ENCODE data around the gene MAP3K2.

Gene MAP3K2

GRCh38 chr2:127313406-127313805 is 74.4 kb downstream of the MAP3K2 start:
- no peak for DNase-seq (ENCODE audit: extremely low read depth, low read depth)
- no peak for TF ChIP-seq CTCF (IDR thresholded peaks at IDR 0.05; ENCODE audit: low read depth, low read length)

- no peak for TF ChIP-seq CTCF (IDR thresholded peaks at IDR 0.05; ENCODE audit: low read depth, low read length)
- no peak for DNase-seq (ENCODE audit: extremely low read depth, low read depth)
Measured at GRCh38 chr2:127310980-127311379, 76.8 kb downstream of the MAP3K2 start.

- no peak for DNase-seq (ENCODE audit: extremely low read depth, low read depth)
- TF ChIP-seq CTCF (IDR thresholded peaks at IDR 0.05; ENCODE audit: low read depth, low read length), result no peak
Measured at GRCh38 chr2:127309468-127309867, 78.3 kb downstream of the MAP3K2 start.

- no peak for DNase-seq (ENCODE audit: extremely low read depth, low read depth)
- TF ChIP-seq CTCF (IDR thresholded peaks at IDR 0.05; ENCODE audit: low read depth, low read length), result no peak
Measured at GRCh38 chr2:127308586-127309138, 79.1 kb downstream of the MAP3K2 start.

- no peak for DNase-seq (ENCODE audit: extremely low read depth, low read depth)
- no peak for TF ChIP-seq CTCF (IDR thresholded peaks at IDR 0.05; ENCODE audit: low read depth, low read length)
Measured at GRCh38 chr2:127305990-127306585, 81.7 kb downstream of the MAP3K2 start.

GRCh38 chr2:127302168-127302567 is 85.6 kb downstream of the MAP3K2 start:
- TF ChIP-seq CTCF (IDR thresholded peaks at IDR 0.05; ENCODE audit: low read depth, low read length), result no peak
- no peak for DNase-seq (ENCODE audit: extremely low read depth, low read depth)

GRCh38 chr2:127293748-127294562 is 93.8 kb downstream of the MAP3K2 start, which contains the start of gene ERCC3:
TSS of gene ERCC3 (minus strand) at chr2:127294144. CDS start at chr2:127294081, 63 bp downstream.
- peak; percentile 22 for DNase-seq (ENCODE audit: extremely low read depth, low read depth)
- no peak for TF ChIP-seq CTCF (IDR thresholded peaks at IDR 0.05; ENCODE audit: low read depth, low read length)
